GM23338 (cell line): ENCODE measurements around the gene DOCK1. TPM values are rescaled to one million over a fixed set of nuclear protein-coding genes. Genes with fewer than 3 reads are reported as not detected.

Source experiments
- ATAC-seq: fragments of 200-7000 bp; cut with Tn5 transposase; 3 replicates; pipeline ENCODE4 v1.9.1; 2020
- DNase-seq: peaks from one replicate; pipeline ENCODE4 v3.0.0-alpha.2; 2015; ENCODE audit warnings: low spot score
- H2AFZ ChIP-seq: fragments of 200-600 bp; sonication (generic); 2 replicates; pipeline ENCODE4 v1.8.0; 2016; ENCODE audit warnings: antibody characterized with exemption, mild to moderate bottlenecking, moderate library complexity
- H3F3A ChIP-seq: fragments of 200-600 bp; sonication (generic); replicated peaks from 2 replicates; pipeline ENCODE4 v1.8.0; 2017; ENCODE audit warnings: antibody characterized with exemption, mixed run types, low read depth
- H3K27ac ChIP-seq: fragments of 200-600 bp; sonication (generic); 2 replicates; pipeline ENCODE4 v1.6.1; 2016; ENCODE audit warnings: low read depth
- H3K27me3 ChIP-seq: fragments of 200-600 bp; sonication (generic); 2 replicates; pipeline ENCODE4 v1.8.0; 2016; ENCODE audit warnings: mild to moderate bottlenecking, mixed run types, moderate library complexity; ENCODE audit not compliant: insufficient read depth
- H3K36me3 ChIP-seq: fragments of 200-600 bp; sonication (generic); 2 replicates; pipeline ENCODE4 v1.8.0; 2016; ENCODE audit warnings: mild to moderate bottlenecking; ENCODE audit not compliant: insufficient read depth
- H3K4me1 ChIP-seq: fragments of 200-600 bp; sonication (generic); 2 replicates; pipeline ENCODE4 v1.8.0; 2016; ENCODE audit warnings: mild to moderate bottlenecking, moderate library complexity; ENCODE audit not compliant: insufficient read depth
- H3K4me2 ChIP-seq: fragments of 200-600 bp; sonication (generic); 2 replicates; pipeline ENCODE4 v1.7.1; 2017; ENCODE audit warnings: mixed run types
- H3K4me3 ChIP-seq: fragments of 200-600 bp; sonication (generic); 2 replicates; pipeline ENCODE4 v1.6.1; 2016; ENCODE audit warnings: mixed run types
- H3K79me2 ChIP-seq: fragments of 200-600 bp; sonication (generic); replicated peaks from 2 replicates; pipeline ENCODE4 v1.8.0; 2017; ENCODE audit warnings: mild to moderate bottlenecking; ENCODE audit not compliant: insufficient read depth
- H3K9me2 ChIP-seq: fragments of 200-600 bp; sonication (generic); 2 replicates; pipeline ENCODE4 v1.8.0; 2017; ENCODE audit not compliant: insufficient read depth
- H4K20me1 ChIP-seq: fragments of 200-600 bp; sonication (generic); replicated peaks from 2 replicates; pipeline ENCODE4 v1.8.0; 2017; ENCODE audit warnings: mild to moderate bottlenecking; ENCODE audit not compliant: insufficient read depth
- H3K27ac Mint-ChIP-seq: 2 replicates; pipeline ENCODE4 v1.8.0; 2020; ENCODE audit warnings: inconsistent platforms, mild to moderate bottlenecking, moderate library complexity, mixed read lengths
- H3K27me3 Mint-ChIP-seq: 3 replicates; pipeline ENCODE4 v1.8.0; 2022; ENCODE audit warnings: low read depth, mild to moderate bottlenecking, moderate library complexity, mixed read lengths, inconsistent platforms; ENCODE audit not compliant: insufficient read depth, poor library complexity
- H3K36me3 Mint-ChIP-seq: 3 replicates; pipeline ENCODE4 v1.8.0; 2021; ENCODE audit warnings: low read depth, mild to moderate bottlenecking, inconsistent platforms, moderate library complexity, mixed read lengths
- H3K4me1 Mint-ChIP-seq: 3 replicates; pipeline ENCODE4 v1.8.0; 2020; ENCODE audit warnings: mild to moderate bottlenecking, inconsistent platforms, mixed read lengths
- H3K4me3 Mint-ChIP-seq: 3 replicates; pipeline ENCODE4 v1.8.0; 2021; ENCODE audit warnings: moderate library complexity, mild to moderate bottlenecking, inconsistent platforms, mixed read lengths
- H3K9me3 Mint-ChIP-seq: 3 replicates; pipeline ENCODE4 v1.8.0; 2020; ENCODE audit warnings: moderate library complexity, mild to moderate bottlenecking, inconsistent platforms, mixed read lengths
- CREB1 ChIP-seq: fragments of 250-450 bp; sonication (Bioruptor Pico); IDR thresholded peaks from 2 replicates; pipeline ENCODE4 v1.5.0; 2020; ENCODE audit warnings: low read depth, mild to moderate bottlenecking, moderate library complexity
- EZH2 ChIP-seq: fragments of 200-600 bp; sonication (generic); IDR thresholded peaks from one replicate; pipeline ENCODE4 v1.8.0; 2017; ENCODE audit warnings: antibody characterized with exemption, mild to moderate bottlenecking, low read depth; ENCODE audit not compliant: unreplicated experiment
- EZH2phosphoT487 ChIP-seq: fragments of 200-600 bp; sonication (generic); IDR thresholded peaks from one replicate; pipeline ENCODE4 v1.8.1; 2018; ENCODE audit warnings: antibody characterized with exemption; ENCODE audit not compliant: unreplicated experiment
- JUNB ChIP-seq: IDR thresholded peaks from one replicate; pipeline ENCODE4 v1.6.1; 2016; ENCODE audit warnings: antibody characterized with exemption; ENCODE audit not compliant: unreplicated experiment
- NANOG ChIP-seq: IDR thresholded peaks from 2 replicates; pipeline ENCODE4 v1.6.1; 2016; ENCODE audit warnings: antibody characterized with exemption, borderline replicate concordance
- POLR2AphosphoS5 ChIP-seq: IDR thresholded peaks from 2 replicates; pipeline ENCODE4 v1.6.1; 2016; ENCODE audit warnings: antibody characterized with exemption, low read depth
- STAT1 ChIP-seq: IDR thresholded peaks from one replicate; pipeline ENCODE4 v1.6.1; 2016; ENCODE audit warnings: antibody characterized with exemption; ENCODE audit not compliant: unreplicated experiment
- ZNF114 ChIP-seq: fragments of 250-450 bp; sonication (Bioruptor Pico); IDR thresholded peaks from 2 replicates; pipeline ENCODE4 v1.5.0; 2020; ENCODE audit warnings: mild to moderate bottlenecking, moderate library complexity
- ZNF331 ChIP-seq: fragments of 250-450 bp; sonication (Bioruptor Pico); IDR thresholded peaks from 2 replicates; pipeline ENCODE4 v1.5.0; 2020; ENCODE audit warnings: low read depth, mild to moderate bottlenecking, moderate library complexity
- polyA plus RNA-seq: library from polyadenylated mRNA; unstranded; fragments of >200 nt; fragmentation: Nextera tagmentation; extraction: Ambion mirVana; gene quantifications from 2 replicates; pipeline ENCODE4 v1.2.1, GENCODE V29; 2016
- total RNA-seq: library from RNA; depleted of rRNA; stranded (reverse); fragments of >200 nt; shearing (Covaris generic); gene quantifications from 2 replicates; pipeline ENCODE4 v1.2.3, GENCODE V29; 2014
- TF ChIP-seq, protein P1 (sequence below): IDR thresholded peaks from one replicate; pipeline ENCODE4 v1.6.1; 2018; ENCODE audit warnings: antibody characterized with exemption; ENCODE audit not compliant: unreplicated experiment
- TF ChIP-seq, protein P2 (sequence below): IDR thresholded peaks from 2 replicates; pipeline ENCODE4 v1.6.1; 2016; ENCODE audit warnings: antibody characterized with exemption
- TF ChIP-seq, protein P3 (sequence below): fragments of 250-450 bp; sonication (Bioruptor Pico); IDR thresholded peaks from 2 replicates; pipeline ENCODE4 v1.5.0; 2020; ENCODE audit warnings: mild to moderate bottlenecking, moderate library complexity
- TF ChIP-seq, protein P4 (sequence below), 2 experiments: fragments of 200-600 bp in 1 of 2; sonication (generic) in 1 of 2; conservative IDR thresholded peaks; 2 replicates each; pipeline versions ENCODE4 v1.5.1 to v1.6.1; 2016 to 2017; ENCODE audit warnings: antibody characterized with exemption in 2 of 2, low read depth in 2 of 2, mild to moderate bottlenecking in 2 of 2, moderate library complexity in 1 of 2

The DOCK1 gene
- total and polyA plus RNA-seq, 2 experiments from 2014 or later: 13.2 to 55.3 TPM

DNA sequence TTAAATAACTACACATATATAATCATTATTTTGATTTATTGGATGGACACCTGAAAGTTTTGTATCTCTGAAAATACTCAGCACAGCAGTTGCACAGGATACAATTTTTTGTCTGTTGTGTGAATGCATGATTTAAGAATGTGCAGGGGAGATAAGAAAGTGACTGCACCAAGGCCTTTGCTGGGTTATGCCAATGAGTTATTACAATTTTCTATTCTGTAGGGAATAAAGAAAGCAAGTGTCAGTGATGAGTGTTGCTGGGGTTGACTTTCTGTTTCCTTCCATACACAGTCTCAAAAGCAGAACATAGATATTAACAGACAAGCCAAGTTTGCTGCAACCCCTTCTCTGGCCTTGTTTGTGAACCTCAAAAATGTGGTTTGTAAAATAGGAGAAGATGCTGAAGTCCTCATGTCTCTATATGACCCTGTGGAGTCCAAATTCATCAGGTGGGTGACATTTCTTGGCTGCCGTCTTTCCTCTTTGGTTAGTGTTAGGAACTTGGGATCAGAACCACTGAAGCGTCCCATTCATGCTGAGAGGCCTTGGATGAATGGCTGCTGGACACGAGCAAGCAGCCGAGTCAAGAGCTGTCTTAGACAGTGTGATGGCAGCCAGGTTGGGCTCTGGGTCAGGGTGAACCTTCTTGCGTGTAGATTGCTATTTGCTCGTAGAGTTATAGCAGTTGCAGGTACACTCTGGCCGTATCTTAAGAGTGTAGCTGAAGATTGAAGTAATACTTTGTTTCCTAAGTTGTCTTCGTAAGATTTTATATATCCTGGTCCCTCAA, 92.8 kb downstream of the DOCK1 start:
- Histone ChIP-seq H2AFZ (no peak overlapping the region), H3K4me3 (no peak overlapping the region), H3K79me2 (no peaks in the 10 kb centered on the region), H4K20me1 (no peaks in the 10 kb centered on the region), H3K4me2 (no peak overlapping the region), H3K9me2 (peaks cover 8% of the 10 kb centered on the region), H3K27me3 (no peaks in the 10 kb centered on the region), H3K4me1 (no peaks in the 10 kb centered on the region), H3K27ac (no peak overlapping the region), H3K36me3 (peaks cover 28% of the 10 kb centered on the region), H3F3A (no peaks in the 10 kb centered on the region)
- Mint-ChIP-seq H3K27me3 (peaks cover 2% of the 10 kb centered on the region), H3K36me3 (peaks cover 94% of the 10 kb centered on the region), H3K27ac (no peak overlapping the region), H3K4me3 (no peak overlapping the region), H3K9me3 (peaks cover 17% of the 10 kb centered on the region; the same call in 2 of the 3 replicates), H3K4me1 (no peaks in the 10 kb centered on the region)
- ATAC-seq (no peak), DNase-seq (no peak)
- TF ChIP-seq, protein P1, sequence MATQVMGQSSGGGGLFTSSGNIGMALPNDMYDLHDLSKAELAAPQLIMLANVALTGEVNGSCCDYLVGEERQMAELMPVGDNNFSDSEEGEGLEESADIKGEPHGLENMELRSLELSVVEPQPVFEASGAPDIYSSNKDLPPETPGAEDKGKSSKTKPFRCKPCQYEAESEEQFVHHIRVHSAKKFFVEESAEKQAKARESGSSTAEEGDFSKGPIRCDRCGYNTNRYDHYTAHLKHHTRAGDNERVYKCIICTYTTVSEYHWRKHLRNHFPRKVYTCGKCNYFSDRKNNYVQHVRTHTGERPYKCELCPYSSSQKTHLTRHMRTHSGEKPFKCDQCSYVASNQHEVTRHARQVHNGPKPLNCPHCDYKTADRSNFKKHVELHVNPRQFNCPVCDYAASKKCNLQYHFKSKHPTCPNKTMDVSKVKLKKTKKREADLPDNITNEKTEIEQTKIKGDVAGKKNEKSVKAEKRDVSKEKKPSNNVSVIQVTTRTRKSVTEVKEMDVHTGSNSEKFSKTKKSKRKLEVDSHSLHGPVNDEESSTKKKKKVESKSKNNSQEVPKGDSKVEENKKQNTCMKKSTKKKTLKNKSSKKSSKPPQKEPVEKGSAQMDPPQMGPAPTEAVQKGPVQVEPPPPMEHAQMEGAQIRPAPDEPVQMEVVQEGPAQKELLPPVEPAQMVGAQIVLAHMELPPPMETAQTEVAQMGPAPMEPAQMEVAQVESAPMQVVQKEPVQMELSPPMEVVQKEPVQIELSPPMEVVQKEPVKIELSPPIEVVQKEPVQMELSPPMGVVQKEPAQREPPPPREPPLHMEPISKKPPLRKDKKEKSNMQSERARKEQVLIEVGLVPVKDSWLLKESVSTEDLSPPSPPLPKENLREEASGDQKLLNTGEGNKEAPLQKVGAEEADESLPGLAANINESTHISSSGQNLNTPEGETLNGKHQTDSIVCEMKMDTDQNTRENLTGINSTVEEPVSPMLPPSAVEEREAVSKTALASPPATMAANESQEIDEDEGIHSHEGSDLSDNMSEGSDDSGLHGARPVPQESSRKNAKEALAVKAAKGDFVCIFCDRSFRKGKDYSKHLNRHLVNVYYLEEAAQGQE: no peak
- TF ChIP-seq POLR2AphosphoS5 (no peak), ZNF114 (CRISPR knock-in tag) (no peak), ZNF331 (CRISPR knock-in tag) (no peak), EZH2phosphoT487 (no peak), JUNB (no peak), STAT1 (no peak), EZH2 (no peak), NANOG (no peak), CREB1 (CRISPR knock-in tag) (no peak)
- TF ChIP-seq, protein P2, sequence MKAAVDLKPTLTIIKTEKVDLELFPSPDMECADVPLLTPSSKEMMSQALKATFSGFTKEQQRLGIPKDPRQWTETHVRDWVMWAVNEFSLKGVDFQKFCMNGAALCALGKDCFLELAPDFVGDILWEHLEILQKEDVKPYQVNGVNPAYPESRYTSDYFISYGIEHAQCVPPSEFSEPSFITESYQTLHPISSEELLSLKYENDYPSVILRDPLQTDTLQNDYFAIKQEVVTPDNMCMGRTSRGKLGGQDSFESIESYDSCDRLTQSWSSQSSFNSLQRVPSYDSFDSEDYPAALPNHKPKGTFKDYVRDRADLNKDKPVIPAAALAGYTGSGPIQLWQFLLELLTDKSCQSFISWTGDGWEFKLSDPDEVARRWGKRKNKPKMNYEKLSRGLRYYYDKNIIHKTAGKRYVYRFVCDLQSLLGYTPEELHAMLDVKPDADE: no peak
- TF ChIP-seq, protein P3, sequence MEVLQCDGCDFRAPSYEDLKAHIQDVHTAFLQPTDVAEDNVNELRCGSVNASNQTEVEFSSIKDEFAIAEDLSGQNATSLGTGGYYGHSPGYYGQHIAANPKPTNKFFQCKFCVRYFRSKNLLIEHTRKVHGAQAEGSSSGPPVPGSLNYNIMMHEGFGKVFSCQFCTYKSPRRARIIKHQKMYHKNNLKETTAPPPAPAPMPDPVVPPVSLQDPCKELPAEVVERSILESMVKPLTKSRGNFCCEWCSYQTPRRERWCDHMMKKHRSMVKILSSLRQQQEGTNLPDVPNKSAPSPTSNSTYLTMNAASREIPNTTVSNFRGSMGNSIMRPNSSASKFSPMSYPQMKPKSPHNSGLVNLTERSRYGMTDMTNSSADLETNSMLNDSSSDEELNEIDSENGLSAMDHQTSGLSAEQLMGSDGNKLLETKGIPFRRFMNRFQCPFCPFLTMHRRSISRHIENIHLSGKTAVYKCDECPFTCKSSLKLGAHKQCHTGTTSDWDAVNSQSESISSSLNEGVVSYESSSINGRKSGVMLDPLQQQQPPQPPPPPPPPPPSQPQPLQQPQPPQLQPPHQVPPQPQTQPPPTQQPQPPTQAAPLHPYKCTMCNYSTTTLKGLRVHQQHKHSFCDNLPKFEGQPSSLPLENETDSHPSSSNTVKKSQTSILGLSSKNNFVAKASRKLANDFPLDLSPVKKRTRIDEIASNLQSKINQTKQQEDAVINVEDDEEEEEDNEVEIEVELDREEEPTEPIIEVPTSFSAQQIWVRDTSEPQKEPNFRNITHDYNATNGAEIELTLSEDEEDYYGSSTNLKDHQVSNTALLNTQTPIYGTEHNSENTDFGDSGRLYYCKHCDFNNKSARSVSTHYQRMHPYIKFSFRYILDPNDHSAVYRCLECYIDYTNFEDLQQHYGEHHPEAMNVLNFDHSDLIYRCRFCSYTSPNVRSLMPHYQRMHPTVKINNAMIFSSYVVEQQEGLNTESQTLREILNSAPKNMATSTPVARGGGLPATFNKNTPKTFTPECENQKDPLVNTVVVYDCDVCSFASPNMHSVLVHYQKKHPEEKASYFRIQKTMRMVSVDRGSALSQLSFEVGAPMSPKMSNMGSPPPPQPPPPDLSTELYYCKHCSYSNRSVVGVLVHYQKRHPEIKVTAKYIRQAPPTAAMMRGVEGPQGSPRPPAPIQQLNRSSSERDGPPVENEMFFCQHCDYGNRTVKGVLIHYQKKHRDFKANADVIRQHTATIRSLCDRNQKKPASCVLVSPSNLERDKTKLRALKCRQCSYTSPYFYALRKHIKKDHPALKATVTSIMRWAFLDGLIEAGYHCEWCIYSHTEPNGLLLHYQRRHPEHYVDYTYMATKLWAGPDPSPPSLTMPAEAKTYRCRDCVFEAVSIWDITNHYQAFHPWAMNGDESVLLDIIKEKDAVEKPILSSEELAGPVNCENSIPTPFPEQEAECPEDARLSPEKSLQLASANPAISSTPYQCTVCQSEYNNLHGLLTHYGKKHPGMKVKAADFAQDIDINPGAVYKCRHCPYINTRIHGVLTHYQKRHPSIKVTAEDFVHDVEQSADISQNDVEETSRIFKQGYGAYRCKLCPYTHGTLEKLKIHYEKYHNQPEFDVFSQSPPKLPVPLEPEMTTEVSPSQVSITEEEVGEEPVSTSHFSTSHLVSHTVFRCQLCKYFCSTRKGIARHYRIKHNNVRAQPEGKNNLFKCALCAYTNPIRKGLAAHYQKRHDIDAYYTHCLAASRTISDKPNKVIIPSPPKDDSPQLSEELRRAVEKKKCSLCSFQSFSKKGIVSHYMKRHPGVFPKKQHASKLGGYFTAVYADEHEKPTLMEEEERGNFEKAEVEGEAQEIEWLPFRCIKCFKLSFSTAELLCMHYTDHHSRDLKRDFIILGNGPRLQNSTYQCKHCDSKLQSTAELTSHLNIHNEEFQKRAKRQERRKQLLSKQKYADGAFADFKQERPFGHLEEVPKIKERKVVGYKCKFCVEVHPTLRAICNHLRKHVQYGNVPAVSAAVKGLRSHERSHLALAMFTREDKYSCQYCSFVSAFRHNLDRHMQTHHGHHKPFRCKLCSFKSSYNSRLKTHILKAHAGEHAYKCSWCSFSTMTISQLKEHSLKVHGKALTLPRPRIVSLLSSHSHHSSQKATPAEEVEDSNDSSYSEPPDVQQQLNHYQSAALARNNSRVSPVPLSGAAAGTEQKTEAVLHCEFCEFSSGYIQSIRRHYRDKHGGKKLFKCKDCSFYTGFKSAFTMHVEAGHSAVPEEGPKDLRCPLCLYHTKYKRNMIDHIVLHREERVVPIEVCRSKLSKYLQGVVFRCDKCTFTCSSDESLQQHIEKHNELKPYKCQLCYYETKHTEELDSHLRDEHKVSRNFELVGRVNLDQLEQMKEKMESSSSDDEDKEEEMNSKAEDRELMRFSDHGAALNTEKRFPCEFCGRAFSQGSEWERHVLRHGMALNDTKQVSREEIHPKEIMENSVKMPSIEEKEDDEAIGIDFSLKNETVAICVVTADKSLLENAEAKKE (CRISPR knock-in tag): no peak
- TF ChIP-seq, protein P4, sequence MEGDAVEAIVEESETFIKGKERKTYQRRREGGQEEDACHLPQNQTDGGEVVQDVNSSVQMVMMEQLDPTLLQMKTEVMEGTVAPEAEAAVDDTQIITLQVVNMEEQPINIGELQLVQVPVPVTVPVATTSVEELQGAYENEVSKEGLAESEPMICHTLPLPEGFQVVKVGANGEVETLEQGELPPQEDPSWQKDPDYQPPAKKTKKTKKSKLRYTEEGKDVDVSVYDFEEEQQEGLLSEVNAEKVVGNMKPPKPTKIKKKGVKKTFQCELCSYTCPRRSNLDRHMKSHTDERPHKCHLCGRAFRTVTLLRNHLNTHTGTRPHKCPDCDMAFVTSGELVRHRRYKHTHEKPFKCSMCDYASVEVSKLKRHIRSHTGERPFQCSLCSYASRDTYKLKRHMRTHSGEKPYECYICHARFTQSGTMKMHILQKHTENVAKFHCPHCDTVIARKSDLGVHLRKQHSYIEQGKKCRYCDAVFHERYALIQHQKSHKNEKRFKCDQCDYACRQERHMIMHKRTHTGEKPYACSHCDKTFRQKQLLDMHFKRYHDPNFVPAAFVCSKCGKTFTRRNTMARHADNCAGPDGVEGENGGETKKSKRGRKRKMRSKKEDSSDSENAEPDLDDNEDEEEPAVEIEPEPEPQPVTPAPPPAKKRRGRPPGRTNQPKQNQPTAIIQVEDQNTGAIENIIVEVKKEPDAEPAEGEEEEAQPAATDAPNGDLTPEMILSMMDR (conservative IDR thresholded peaks at IDR 0.05; ENCODE audit: low read depth in 2 of 2): no peak
